Caki2 (cell line): ENCODE measurements around the gene DDX10. TPM values are rescaled to one million over a fixed set of nuclear protein-coding genes. Genes with fewer than 3 reads are reported as not detected.
A peak's percentile ranks its signal among the peaks of the same experiment; 100 is the strongest.

Experiments used
- DNase-seq: peaks from one replicate; pipeline ENCODE4 v3.0.0-alpha.2; 2015; ENCODE audit warnings: low read depth
- in situ Hi-C: cut with HindIII; loops from 2 replicates; pipeline ENCODE4 v1.10.0; 2016; ENCODE audit warnings: low sequenced_read_pairs, low pct_unique_long_range_greater_than_20kb, mixed read lengths
- total RNA-seq: library from RNA; depleted of rRNA; stranded (reverse); fragments of >200 nt; shearing (Covaris generic); gene quantifications from 2 replicates; pipeline ENCODE4 v1.2.3, GENCODE V29; 2014; ENCODE audit warnings: low replicate concordance; rRNA removed

The DDX10 gene
- total RNA-seq, 1 experiment from 2014 or later, result 11.2 TPM

GRCh38 chr11:108966206-108966605 is 301.3 kb downstream of the DDX10 start:
- in situ Hi-C loops, result no loop called here

GRCh38 chr11:108966978-108967377 is 302.1 kb downstream of the DDX10 start:
- in situ Hi-C loops, result no loop called here
- DNase-seq, result no peak

More at GRCh38 chr11:108966206-108966605, 301.3 kb downstream of the DDX10 start:
- no peak for DNase-seq

DNA sequence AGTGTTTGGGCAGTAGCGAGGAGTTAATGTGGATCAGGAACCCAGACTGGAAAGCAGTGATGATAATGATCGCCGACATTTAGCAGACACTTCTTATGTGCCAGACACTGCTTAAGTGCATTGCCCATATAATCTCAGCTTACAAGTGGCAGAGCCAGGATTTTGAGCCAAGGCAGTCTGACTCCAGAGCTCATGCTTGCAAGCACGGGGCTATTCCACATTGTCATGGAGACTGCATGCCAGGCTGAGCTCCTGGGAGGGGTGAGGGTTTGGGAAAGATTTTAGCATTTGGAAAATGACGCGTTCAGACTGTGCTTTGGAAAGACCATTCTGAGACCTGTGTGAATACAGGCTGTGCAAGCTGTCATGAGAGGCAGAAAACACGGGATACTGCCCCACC is 302.7 kb downstream of the DDX10 start:
- in situ Hi-C loops, result no loop called here
- DNase-seq, result no peak

- DNase-seq, result no peak
These were observed 305.5 kb downstream of the DDX10 start for GRCh38 chr11:108970221-108970991.

GRCh38 chr11:108973402-108974162 is 308.7 kb downstream of the DDX10 start:
- in situ Hi-C loops, result no loop called here
- DNase-seq, result peak; percentile 82

More at GRCh38 chr11:108970221-108970991, 305.5 kb downstream of the DDX10 start:
- in situ Hi-C loops, result no loop called here

DNA sequence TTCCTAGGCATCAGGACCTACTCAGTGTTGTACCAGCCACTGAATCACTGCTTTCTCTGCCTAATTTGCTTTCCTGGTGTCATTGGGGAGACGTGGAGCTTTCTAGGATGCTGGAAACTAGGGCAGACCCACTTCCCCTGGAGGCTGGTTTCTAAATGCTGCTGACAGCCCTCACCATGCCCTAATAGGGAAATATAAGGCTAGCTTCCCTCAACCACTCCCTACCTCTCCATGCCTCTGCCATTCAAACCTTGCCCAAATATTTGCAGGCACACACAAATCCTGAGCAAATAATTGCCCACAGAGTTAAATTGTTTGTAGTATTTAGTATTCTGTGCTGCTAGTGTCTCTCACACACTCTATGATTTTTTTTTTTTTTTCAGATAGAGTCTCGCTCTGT is 310.2 kb downstream of the DDX10 start:
- no peak for DNase-seq
- in situ Hi-C loops, result no loop called here

- in situ Hi-C loops, result no loop called here
- DNase-seq, result no peak
These were observed 310.8 kb downstream of the DDX10 start for GRCh38 chr11:108975641-108976071.

DNA sequence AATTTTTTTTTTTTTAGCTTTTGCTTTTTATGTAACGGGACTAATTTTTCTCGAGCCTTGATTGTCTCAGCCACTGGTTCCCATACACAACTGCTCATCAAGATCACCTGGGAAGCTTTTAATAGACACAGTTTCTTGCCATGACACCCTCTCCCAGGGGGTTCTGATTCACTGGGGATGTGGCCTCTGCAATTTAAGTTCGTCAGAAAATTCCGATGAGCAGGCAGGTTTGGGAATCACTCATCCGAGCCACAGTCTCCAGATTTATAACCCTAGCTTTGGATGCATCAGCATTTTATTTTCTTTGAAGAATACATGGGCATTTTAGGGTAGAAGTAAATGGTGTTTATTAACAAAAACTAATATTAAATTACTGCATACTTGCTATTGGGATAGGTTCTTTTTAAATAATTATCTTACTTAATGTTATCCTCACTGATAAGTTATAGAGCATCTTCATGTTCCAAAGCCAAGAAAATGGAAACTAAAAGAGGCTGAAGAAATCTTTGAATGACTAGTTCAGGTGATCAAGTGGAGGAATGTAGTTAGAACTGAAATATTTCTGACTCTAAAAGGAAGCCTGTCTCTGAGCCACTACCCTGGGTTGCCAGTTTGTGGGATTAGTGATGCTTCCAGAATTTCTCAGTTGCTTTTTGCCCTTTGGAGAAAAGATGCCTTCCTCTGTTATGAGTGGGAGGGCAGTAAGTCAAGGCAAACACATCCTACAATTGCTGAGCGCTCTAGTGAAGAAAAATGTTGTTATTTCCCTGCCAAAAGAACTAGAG is 319.0 kb downstream of the DDX10 start:
- DNase-seq, result no peak
- in situ Hi-C loops, result no loop called here

- DNase-seq, result no peak
- in situ Hi-C loops, result no loop called here
These were observed 319.7 kb downstream of the DDX10 start for GRCh38 chr11:108984523-108984922.

DNA sequence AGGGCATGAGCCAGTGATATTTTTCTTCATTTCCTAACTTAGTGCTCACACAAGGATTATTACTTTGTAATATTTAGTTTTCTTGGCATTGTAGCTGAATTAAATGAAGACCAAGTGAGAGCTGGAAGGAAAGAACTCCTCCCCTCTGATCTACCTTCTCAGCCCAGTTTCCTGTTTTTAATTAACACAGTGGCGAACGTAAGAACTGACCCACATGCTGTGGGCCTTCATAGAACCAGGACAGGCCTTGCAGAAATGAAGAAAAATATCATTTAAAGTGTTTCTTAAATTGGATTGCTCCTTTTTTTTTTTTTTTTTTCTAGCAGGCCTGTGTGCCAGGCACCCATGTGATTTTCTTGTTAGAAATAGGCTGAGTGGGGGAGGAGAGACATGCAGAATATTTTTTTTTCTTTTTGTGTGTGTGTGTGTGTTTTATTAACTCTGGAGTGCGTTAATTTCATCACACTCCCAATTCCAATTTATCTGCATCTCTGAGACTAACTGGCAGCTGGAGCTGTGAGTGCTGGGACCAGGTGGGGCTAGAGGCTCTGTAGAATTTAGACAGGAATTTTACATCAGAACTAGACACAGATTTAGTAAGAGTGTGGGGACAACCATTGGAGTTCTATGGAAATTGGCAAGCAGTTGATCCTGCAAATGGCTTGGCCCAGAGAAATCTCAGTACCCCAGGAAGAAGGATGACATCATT is 320.5 kb downstream of the DDX10 start:
- no peak for DNase-seq
- in situ Hi-C loops, result no loop called here

GRCh38 chr11:108985945-108986279 is 321.0 kb downstream of the DDX10 start:
- in situ Hi-C loops, result no loop called here
- no peak for DNase-seq

Other genes with a start within 250 kb of the DDX10 start
- 0.44 TPM in 1 of 2 replicates, not detected in the other for gene C11orf65, start 197.5 kb upstream of the DDX10 start, total RNA-seq
- 1.8 TPM in 1 of 2 replicates, not detected in the other for gene POGLUT3, start 166.7 kb upstream of the DDX10 start, total RNA-seq
- 0.46 and 2.0 TPM in 2 replicates for gene EXPH5, start 71.3 kb upstream of the DDX10 start, total RNA-seq